Measurements from ENCODE around the gene RPTOR. TPM values are rescaled to one million over a fixed set of nuclear protein-coding genes. Genes with fewer than 3 reads are reported as not detected.

Gene RPTOR
- total and polyA plus RNA-seq, 2 donors (not counting 3 experiments of a cell fraction or from before 2014, with no cell fraction given), result 10.7 to 41.8 TPM

DNA sequence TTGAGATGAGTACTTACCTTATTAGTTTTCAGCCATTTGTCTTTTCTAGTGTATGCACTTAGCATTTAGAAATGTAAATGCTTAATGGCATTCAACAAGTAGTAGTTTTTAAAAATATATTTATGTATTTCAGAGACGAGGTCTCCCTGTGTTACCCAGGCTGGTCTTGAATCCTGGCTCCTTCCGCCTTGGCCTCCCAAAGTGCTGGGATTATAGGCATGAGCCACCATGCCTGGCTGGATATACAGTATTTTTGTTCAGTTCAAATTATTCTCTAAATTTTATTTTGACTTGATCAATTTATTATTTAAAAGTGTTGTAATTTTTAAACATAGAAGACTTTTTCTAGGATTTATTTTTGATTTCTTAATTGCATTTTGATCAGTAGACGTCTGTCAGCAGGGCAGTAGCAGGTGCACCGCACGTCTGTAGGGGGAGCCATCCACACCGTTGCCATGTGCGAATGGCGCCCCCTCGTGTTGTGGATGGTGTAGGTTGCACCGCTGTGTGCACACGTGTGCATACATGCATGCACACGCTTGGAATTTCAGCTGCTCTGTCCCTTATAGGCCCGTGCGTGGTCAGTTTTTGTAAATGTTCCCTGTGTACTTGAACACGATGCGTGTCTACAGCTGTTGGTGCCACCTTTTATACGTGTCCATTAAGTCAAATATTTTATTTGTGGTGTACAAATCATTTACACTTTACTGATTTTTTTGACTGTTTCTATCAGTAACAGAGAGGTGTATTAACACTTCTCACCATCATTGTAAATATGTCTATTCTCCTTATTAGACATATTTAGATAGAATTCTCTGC, 30.6 kb downstream of the RPTOR start:
- DNase-seq (ENCODE audit: low read depth, low spot score), result peak; percentile 87
- POLR2A ChIA-PET, result no interaction called here

More for the DNA sequence above, 30.6 kb downstream of the RPTOR start:
- no peak overlapping the region for H3K4me2 ChIP-seq (ENCODE audit: insufficient read depth, low read length)
- H3K4me3 ChIP-seq (replicated peaks in 1 of 3; ENCODE audit: insufficient read depth in 1 of 3, low read depth in 1 of 3, low read length in 3 of 3), result no peak overlapping the region
- no peak overlapping the region for H2AFZ ChIP-seq (ENCODE audit: low read depth, low read length)
- intact Hi-C loops (cut with micrococcal nuclease) (loop anchor here (1.0 to 10.0 kb wide), 7 partner anchors 30 to 353 kb away; partner anchors contain the start of gene RPTOR), dilution Hi-C loops (cut with MboI; ENCODE audit: extremely low pct_ligation_motif_present, low sequenced_read_pairs) (no loop called here)
- CTCF ChIA-PET, result interaction anchor here (0.5 to 6.1 kb wide), 31 partner anchors 9 to 353 kb away, joined by 3 to 53 read pairs (median 4); partner anchors contain the start of gene RPTOR
- H3K4me1 ChIP-seq (ENCODE audit: control insufficient read depth, extremely low read depth, insufficient read depth, low read length), result no peaks in the 10 kb centered on the region
- H3K9me3 ChIP-seq (replicated peaks; ENCODE audit: control insufficient read depth, insufficient read depth, low read length), result no peaks in the 10 kb centered on the region
- no peak overlapping the region for H3K27ac ChIP-seq (ENCODE audit: insufficient read depth, low read depth, low read length)
- no peaks in the 10 kb centered on the region for H3K9me1 ChIP-seq (replicated peaks; ENCODE audit: control insufficient read depth, extremely low read depth, insufficient read depth, low read length)
- no peaks in the 10 kb centered on the region for H3K36me3 ChIP-seq (ENCODE audit: control insufficient read depth in 2 of 2, extremely low read depth in 1 of 2, insufficient read depth in 2 of 2, low read length in 2 of 2)
- H3K79me2 ChIP-seq (ENCODE audit: control insufficient read depth, insufficient read depth, low read length), result peaks cover 35% of the 10 kb centered on the region
- peak; percentile 84 for FAIRE-seq
- H4K20me1 ChIP-seq (replicated peaks; ENCODE audit: control insufficient read depth, extremely low read depth, insufficient read depth, low read length), result no peaks in the 10 kb centered on the region
- H3K9ac ChIP-seq (replicated peaks; ENCODE audit: extremely low read depth, insufficient read depth, low read length), result no peak overlapping the region
- no peak for TF ChIP-seq FOS (IDR thresholded peaks at IDR 0.05; ENCODE audit: borderline replicate concordance, insufficient read depth, low read length)
- TF ChIP-seq JUN (IDR thresholded peaks at IDR 0.05; ENCODE audit: borderline replicate concordance, insufficient read depth, insufficient read length, low read depth), result no peak
- TF ChIP-seq CTCF (IDR thresholded peaks at IDR 0.05; ENCODE audit: extremely low read depth in 1 of 2, insufficient read depth in 1 of 2, low read depth in 1 of 2, low read length in 2 of 2), result peak; percentile 100
- TF ChIP-seq MYC (IDR thresholded peaks at IDR 0.05; ENCODE audit: low read depth, low read length), result peak; percentile 97
- no peak for TF ChIP-seq POLR2A (IDR thresholded peaks at IDR 0.05; ENCODE audit: low read depth, low read length)
- no peak for TF ChIP-seq GATA2 (IDR thresholded peaks at IDR 0.05; ENCODE audit: insufficient read depth, insufficient read length, low read depth, low read length)
- TF ChIP-seq POLR2AphosphoS5 (IDR thresholded peaks at IDR 0.05; ENCODE audit: insufficient read depth, low read depth, low read length), result peak; percentile 42
- no peak for TF ChIP-seq EZH2 (IDR thresholded peaks at IDR 0.05; ENCODE audit: borderline replicate concordance, low read depth, low read length, severe bottlenecking)
- peak; percentile 96 for TF ChIP-seq MAX (IDR thresholded peaks at IDR 0.05; ENCODE audit: insufficient read depth, insufficient read length)
- no TSS peak for BruUV-seq (replicated peaks)
- H3K27me3 ChIP-seq (ENCODE audit: control insufficient read depth in 2 of 2, insufficient read depth in 2 of 2, low read length in 2 of 2), result no peaks in the 10 kb centered on the region

Data from endothelial cell of umbilical vein (primary cell).